Gastrocnemius medialis (tissue), 4 donors: ENCODE data around the gene COX5B.
"Not testable (repeated sequence)": the region's sequence is repeated elsewhere in the genome, so short reads cannot be mapped to it uniquely, and the experiment has no call there.

Experiments used
- CTCF ChIP-seq, 5 experiments: fragments of 450-650 bp in 3 of 5; fragments of 200-600 bp in 2 of 5; sonication (generic) in 2 of 5; IDR thresholded peaks in 4 of 5; conservative IDR thresholded peaks in 1 of 5; 1 replicate in 4 of 5; 2 replicates in 1 of 5; pipeline ENCODE4 v1.5.1; 2016 to 2019; ENCODE audit warnings: antibody characterized with exemption in 5 of 5, mild to moderate bottlenecking in 3 of 5, moderate library complexity in 3 of 5
- POLR2A ChIP-seq, 2 donors: fragments of 450-650 bp; IDR thresholded peaks; one replicate each; pipeline ENCODE4 v1.6.1; 2017; ENCODE audit warnings: antibody characterized with exemption in 2 of 2, mild to moderate bottlenecking in 2 of 2, moderate library complexity in 2 of 2

- not testable (repeated sequence) for TF ChIP-seq CTCF (IDR thresholded peaks at IDR 0.05 in 4 of 5, conservative IDR thresholded peaks at IDR 0.05 in 1 of 5); POLR2A (IDR thresholded peaks at IDR 0.05)
Measured at GRCh38 chr2:97605109-97605508, 40.8 kb upstream of the COX5B start.
